Suprapubic skin (tissue), 4 donors: Measurements from ENCODE around the gene SEMA5A. TPM values are rescaled to one million over a fixed set of nuclear protein-coding genes. Genes with fewer than 3 reads are reported as not detected.

ENCODE experiments used
- DNase-seq, 2 donors: peaks; one replicate each; pipeline ENCODE4 v3.0.0-alpha.2; 2019; ENCODE audit warnings: low spot score in 2 of 2
- H3K27ac ChIP-seq: fragments of 200-600 bp; sonication (generic); one replicate; pipeline ENCODE4 v1.5.1; 2019
- H3K27me3 ChIP-seq: fragments of 200-600 bp; sonication (generic); one replicate; pipeline ENCODE4 v1.5.1; 2019
- H3K36me3 ChIP-seq: fragments of 200-600 bp; sonication (generic); one replicate; pipeline ENCODE4 v1.5.1; 2019
- H3K4me1 ChIP-seq: fragments of 200-600 bp; sonication (generic); one replicate; pipeline ENCODE4 v1.5.1; 2019
- H3K4me3 ChIP-seq: fragments of 200-600 bp; sonication (generic); one replicate; pipeline ENCODE4 v1.5.1; 2019; ENCODE audit warnings: mild to moderate bottlenecking
- H3K9me3 ChIP-seq: fragments of 200-600 bp; sonication (generic); one replicate; pipeline ENCODE4 v1.5.1; 2019
- EP300 ChIP-seq: sonication (generic); formaldehyde crosslinking; IDR thresholded peaks from one replicate; pipeline ENCODE4 v1.6.1; 2017; ENCODE audit warnings: antibody characterized with exemption
- POLR2A ChIP-seq, 2 donors: fragments of 450-650 bp; IDR thresholded peaks; one replicate each; pipeline ENCODE4 v1.6.1; 2017; ENCODE audit warnings: antibody characterized with exemption in 2 of 2, mild to moderate bottlenecking in 2 of 2, moderate library complexity in 2 of 2
- POLR2AphosphoS5 ChIP-seq, 3 donors: sonication (generic); formaldehyde crosslinking; IDR thresholded peaks; one replicate each; pipeline ENCODE4 v1.6.1; 2017; ENCODE audit warnings: antibody characterized with exemption in 3 of 3
- WGBS: methylation state at CpG from one replicate; pipeline ENCODE4 v1.1.5; 2018; 5-methylcytosine and 5-hydroxymethylcytosine counted together
- total RNA-seq, 4 donors: library from RNA; depleted of rRNA; stranded (reverse); fragments of >200 nt; gene quantifications; one replicate each; pipeline ENCODE4 v1.1.0, GENCODE V29; 2016
- TF ChIP-seq, protein P1 (sequence below), 2 donors: fragments of 200-600 bp in 1 of 2; fragments of 450-650 bp in 1 of 2; sonication (generic) in 1 of 2; IDR thresholded peaks; one replicate each; pipeline ENCODE4 v1.5.1; 2016 to 2019; ENCODE audit warnings: antibody characterized with exemption in 2 of 2, mild to moderate bottlenecking in 1 of 2, moderate library complexity in 1 of 2

SEMA5A gene
- total RNA-seq, 4 donors from 2014 or later = 14.5 to 31.7 (median 23.4) TPM

- H3K27ac ChIP-seq = no peak overlapping the region
- no peak for DNase-seq
- TF ChIP-seq EP300 (no peak), POLR2A (IDR thresholded peaks at IDR 0.05) (no peak), POLR2AphosphoS5 (IDR thresholded peaks at IDR 0.05) (no peak)
- TF ChIP-seq, protein P1, sequence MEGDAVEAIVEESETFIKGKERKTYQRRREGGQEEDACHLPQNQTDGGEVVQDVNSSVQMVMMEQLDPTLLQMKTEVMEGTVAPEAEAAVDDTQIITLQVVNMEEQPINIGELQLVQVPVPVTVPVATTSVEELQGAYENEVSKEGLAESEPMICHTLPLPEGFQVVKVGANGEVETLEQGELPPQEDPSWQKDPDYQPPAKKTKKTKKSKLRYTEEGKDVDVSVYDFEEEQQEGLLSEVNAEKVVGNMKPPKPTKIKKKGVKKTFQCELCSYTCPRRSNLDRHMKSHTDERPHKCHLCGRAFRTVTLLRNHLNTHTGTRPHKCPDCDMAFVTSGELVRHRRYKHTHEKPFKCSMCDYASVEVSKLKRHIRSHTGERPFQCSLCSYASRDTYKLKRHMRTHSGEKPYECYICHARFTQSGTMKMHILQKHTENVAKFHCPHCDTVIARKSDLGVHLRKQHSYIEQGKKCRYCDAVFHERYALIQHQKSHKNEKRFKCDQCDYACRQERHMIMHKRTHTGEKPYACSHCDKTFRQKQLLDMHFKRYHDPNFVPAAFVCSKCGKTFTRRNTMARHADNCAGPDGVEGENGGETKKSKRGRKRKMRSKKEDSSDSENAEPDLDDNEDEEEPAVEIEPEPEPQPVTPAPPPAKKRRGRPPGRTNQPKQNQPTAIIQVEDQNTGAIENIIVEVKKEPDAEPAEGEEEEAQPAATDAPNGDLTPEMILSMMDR (IDR thresholded peaks at IDR 0.05) = no peak
- H3K9me3 ChIP-seq = no peaks in the 10 kb centered on the region
- H3K36me3 ChIP-seq = no peaks in the 10 kb centered on the region
- 93% methylated on average over 1 of the region's 1 CpG for WGBS
- H3K27me3 ChIP-seq = no peaks in the 10 kb centered on the region
- H3K4me3 ChIP-seq = no peak overlapping the region
- no peaks in the 10 kb centered on the region for H3K4me1 ChIP-seq
Observed at GRCh38 chr5:9212605-9213004, 333.3 kb downstream of the SEMA5A start.

DNA sequence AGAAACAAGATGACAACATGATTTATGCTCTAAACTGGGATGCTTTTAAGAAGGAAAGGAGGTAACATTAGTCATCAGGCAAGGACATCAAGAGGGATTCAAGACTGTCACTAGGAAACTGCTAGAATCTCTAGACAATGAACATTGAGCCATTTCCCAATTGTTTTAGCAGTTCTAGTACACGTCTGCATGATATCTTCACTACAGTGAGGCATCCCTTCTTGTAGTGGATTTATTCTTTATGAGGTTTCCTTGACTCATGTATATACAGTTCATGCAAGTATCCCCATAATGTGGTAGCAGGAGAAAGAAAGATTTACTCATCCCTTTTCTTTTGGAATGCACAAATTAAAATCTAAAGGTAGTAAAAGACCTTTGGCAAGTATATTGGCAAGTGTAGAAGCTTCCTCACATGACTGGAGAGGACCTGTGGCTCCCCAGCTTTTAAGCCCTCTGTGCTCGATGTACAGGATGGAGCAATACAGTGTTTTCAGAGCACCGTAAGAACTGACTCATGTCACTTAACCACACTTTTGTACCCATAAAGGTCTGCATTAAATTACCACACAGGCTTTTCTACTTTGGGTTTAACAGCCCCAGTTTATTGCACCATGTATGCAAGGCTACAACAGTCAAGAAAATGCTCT lies 335.9 kb downstream of the SEMA5A start:
- H3K27me3 ChIP-seq = no peaks in the 10 kb centered on the region
- no peak overlapping the region for H3K27ac ChIP-seq
- no peaks in the 10 kb centered on the region for H3K4me1 ChIP-seq
- no peak for DNase-seq
- H3K9me3 ChIP-seq = no peaks in the 10 kb centered on the region
- H3K4me3 ChIP-seq = no peak overlapping the region
- no peak for TF ChIP-seq POLR2AphosphoS5 (IDR thresholded peaks at IDR 0.05)
- TF ChIP-seq, protein P1 (IDR thresholded peaks at IDR 0.05) = no peak
- no peak for TF ChIP-seq EP300
- no peak for TF ChIP-seq POLR2A (IDR thresholded peaks at IDR 0.05)
- WGBS = 71% methylated on average over 3 of the region's 3 CpGs
- H3K36me3 ChIP-seq = no peaks in the 10 kb centered on the region

DNA sequence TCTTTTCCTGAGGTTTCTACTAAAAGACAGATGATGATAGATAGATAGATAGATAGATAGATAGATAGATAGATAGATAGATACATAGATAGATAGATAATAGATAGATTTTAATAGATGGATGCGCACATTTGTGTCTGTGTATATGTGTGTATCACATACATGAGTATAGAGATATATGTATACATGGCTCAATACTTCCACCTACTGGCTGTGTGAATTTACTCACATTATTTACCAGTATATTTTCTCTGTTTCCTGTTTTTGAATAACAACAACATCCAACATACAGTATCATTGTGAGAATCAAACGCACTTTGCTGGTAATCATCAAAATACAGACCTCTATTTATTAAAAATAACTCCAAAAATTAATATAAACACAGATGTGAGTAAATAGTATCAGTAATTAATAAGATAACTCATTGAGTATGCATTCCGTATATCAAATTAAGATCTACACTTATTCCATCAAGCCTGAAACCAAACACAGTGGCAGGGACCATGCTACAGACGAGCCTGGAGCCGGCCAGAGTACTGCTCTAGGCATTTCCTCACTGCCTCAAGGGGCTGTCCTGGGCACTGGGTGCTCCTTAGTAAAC lies 338.0 kb downstream of the SEMA5A start:
- Histone ChIP-seq H3K36me3 (no peaks in the 10 kb centered on the region), H3K4me3 (no peak overlapping the region), H3K27me3 (no peaks in the 10 kb centered on the region), H3K27ac (no peak overlapping the region), H3K4me1 (no peaks in the 10 kb centered on the region), H3K9me3 (no peaks in the 10 kb centered on the region)
- no peak for DNase-seq
- 44% methylated on average over 5 of the region's 5 CpGs for WGBS
- TF ChIP-seq, protein P1 (IDR thresholded peaks at IDR 0.05) = peak; percentile 9 to 22
- no peak for TF ChIP-seq POLR2AphosphoS5 (IDR thresholded peaks at IDR 0.05)

DNA sequence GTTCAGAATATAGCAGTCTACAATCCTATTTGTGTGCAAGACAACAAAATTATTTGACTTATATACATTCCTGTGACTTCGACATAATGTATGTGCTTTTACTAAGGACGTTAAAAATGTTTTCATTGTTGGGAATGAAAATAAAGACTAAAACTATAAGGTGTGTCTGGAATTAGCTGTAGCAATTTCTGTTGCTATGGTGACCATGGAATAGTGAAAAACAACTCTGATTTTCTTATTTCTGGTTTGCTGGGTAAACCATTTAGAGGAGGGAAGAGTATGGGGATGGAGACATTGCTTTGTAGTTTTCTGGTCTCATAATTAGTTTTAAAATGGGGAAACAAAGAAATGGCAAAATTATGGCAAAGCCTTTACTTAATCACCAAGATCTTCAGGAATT lies 343.2 kb downstream of the SEMA5A start:
- no peaks in the 10 kb centered on the region for H3K4me1 ChIP-seq
- 75% methylated on average over 2 of the region's 2 CpGs for WGBS
- no peak overlapping the region for H3K27ac ChIP-seq
- no peaks in the 10 kb centered on the region for H3K9me3 ChIP-seq
- H3K36me3 ChIP-seq = no peaks in the 10 kb centered on the region
- no peak for DNase-seq
- H3K4me3 ChIP-seq = no peak overlapping the region
- TF ChIP-seq EP300 (no peak), POLR2A (IDR thresholded peaks at IDR 0.05) (no peak), POLR2AphosphoS5 (IDR thresholded peaks at IDR 0.05) (no peak)
- TF ChIP-seq, protein P1 (IDR thresholded peaks at IDR 0.05) = no peak
- H3K27me3 ChIP-seq = no peaks in the 10 kb centered on the region

- Histone ChIP-seq H3K27me3 (no peaks in the 10 kb centered on the region), H3K4me1 (no peaks in the 10 kb centered on the region), H3K9me3 (no peaks in the 10 kb centered on the region), H3K4me3 (no peak overlapping the region), H3K27ac (no peak overlapping the region), H3K36me3 (no peaks in the 10 kb centered on the region)
- 83% methylated on average over 6 of the region's 6 CpGs for WGBS
- no peak for DNase-seq
- TF ChIP-seq POLR2A (IDR thresholded peaks at IDR 0.05) = no peak
Observed at GRCh38 chr5:9201761-9202160, 344.1 kb downstream of the SEMA5A start.
